ENCODE data around the gene CDH4. TPM values are rescaled to one million over a fixed set of nuclear protein-coding genes. Genes with fewer than 3 reads are reported as not detected.
"Not testable (repeated sequence)": the region's sequence is repeated elsewhere in the genome, so short reads cannot be mapped to it uniquely, and the experiment has no call there.

CDH4 gene
- total RNA-seq, 2 experiments from 2014 or later, result not detected

- Histone ChIP-seq H3K79me2 (ENCODE audit: insufficient read depth, low read depth, low read length) (no peaks in the 10 kb centered on the region), H3K4me2 (ENCODE audit: low read length) (no peak overlapping the region), H3K9me2 (ENCODE audit: insufficient read depth, low read length) (no peaks in the 10 kb centered on the region), H3K4me1 (ENCODE audit: insufficient read depth, low read length, poor library complexity, severe bottlenecking) (no peaks in the 10 kb centered on the region), H3K36me3 (ENCODE audit: insufficient read depth, low read length) (no peaks in the 10 kb centered on the region), H4K20me1 (ENCODE audit: insufficient read depth, low read length) (no peaks in the 10 kb centered on the region), H2AFZ (ENCODE audit: low read length) (no peak overlapping the region), H3K4me3 (ENCODE audit: low read depth, low read length, poor library complexity, severe bottlenecking) (no peak overlapping the region), H3K27ac (ENCODE audit: low read depth, low read length, poor library complexity, severe bottlenecking) (no peak overlapping the region), H3K9me3 (ENCODE audit: low read length) (no peaks in the 10 kb centered on the region)
- intact Hi-C loops (cut with micrococcal nuclease; ENCODE audit: unreplicated experiment), result no loop called here
- ChIA-PET POLR2A (interaction anchor here (0.6 kb wide), 1 partner anchor 597 kb away, joined by 3 read pairs; no protein-coding TSS in a partner anchor), CTCF (ENCODE audit: unreplicated experiment) (no interaction called here)
- no TSS peak for BruUV-seq (replicated peaks)
- no peak for DNase-seq (ENCODE audit: low spot score)
- TF ChIP-seq, protein P1, sequence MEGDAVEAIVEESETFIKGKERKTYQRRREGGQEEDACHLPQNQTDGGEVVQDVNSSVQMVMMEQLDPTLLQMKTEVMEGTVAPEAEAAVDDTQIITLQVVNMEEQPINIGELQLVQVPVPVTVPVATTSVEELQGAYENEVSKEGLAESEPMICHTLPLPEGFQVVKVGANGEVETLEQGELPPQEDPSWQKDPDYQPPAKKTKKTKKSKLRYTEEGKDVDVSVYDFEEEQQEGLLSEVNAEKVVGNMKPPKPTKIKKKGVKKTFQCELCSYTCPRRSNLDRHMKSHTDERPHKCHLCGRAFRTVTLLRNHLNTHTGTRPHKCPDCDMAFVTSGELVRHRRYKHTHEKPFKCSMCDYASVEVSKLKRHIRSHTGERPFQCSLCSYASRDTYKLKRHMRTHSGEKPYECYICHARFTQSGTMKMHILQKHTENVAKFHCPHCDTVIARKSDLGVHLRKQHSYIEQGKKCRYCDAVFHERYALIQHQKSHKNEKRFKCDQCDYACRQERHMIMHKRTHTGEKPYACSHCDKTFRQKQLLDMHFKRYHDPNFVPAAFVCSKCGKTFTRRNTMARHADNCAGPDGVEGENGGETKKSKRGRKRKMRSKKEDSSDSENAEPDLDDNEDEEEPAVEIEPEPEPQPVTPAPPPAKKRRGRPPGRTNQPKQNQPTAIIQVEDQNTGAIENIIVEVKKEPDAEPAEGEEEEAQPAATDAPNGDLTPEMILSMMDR (conservative IDR thresholded peaks at IDR 0.05; ENCODE audit: low read length), result no peak
- no peak for TF ChIP-seq EZH2phosphoT487 (IDR thresholded peaks at IDR 0.05; ENCODE audit: borderline replicate concordance, low read depth, low read length)
Observed at GRCh38 chr20:61271312-61272231, 19.5 kb downstream of the CDH4 start.

GRCh38 chr20:61273024-61273423 is 21.0 kb downstream of the CDH4 start:
- CTCF ChIA-PET (ENCODE audit: unreplicated experiment); POLR2A ChIA-PET; BruUV-seq (replicated peaks): not testable (repeated sequence)

DNA sequence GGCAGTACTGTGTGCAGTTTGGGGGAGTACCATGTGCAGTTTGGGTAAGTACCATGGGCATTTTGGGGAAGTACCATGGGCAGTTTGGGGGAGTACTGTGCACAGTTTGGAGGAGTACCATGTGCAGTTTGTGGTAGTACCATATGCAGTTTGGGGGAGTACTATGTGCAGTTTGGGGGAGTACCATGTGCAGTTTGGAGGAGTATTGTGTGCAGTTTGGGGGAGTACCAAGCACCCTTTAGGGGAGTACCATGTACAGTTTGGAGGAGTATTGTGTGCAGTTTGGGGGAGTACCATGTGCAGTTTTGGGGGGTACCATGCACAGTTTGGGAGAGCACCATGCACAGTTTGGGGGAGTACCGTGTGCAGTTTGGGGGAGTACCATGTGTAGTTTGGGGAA is 21.6 kb downstream of the CDH4 start:
- DNase-seq (ENCODE audit: low spot score); H4K20me1 ChIP-seq (ENCODE audit: insufficient read depth, low read length); H3K79me2 ChIP-seq (ENCODE audit: insufficient read depth, low read depth, low read length); H3K27ac ChIP-seq (ENCODE audit: low read depth, low read length, poor library complexity, severe bottlenecking); H2AFZ ChIP-seq (ENCODE audit: low read length); H3K9me3 ChIP-seq (ENCODE audit: low read length); H3K4me1 ChIP-seq (ENCODE audit: insufficient read depth, low read length, poor library complexity, severe bottlenecking); BruUV-seq (replicated peaks); H3K4me3 ChIP-seq (ENCODE audit: low read depth, low read length, poor library complexity, severe bottlenecking); H3K9me2 ChIP-seq (ENCODE audit: insufficient read depth, low read length); CTCF ChIA-PET (ENCODE audit: unreplicated experiment); H3K4me2 ChIP-seq (ENCODE audit: low read length); H3K36me3 ChIP-seq (ENCODE audit: insufficient read depth, low read length); intact Hi-C loops (cut with micrococcal nuclease; ENCODE audit: unreplicated experiment); POLR2A ChIA-PET: not testable (repeated sequence)

More at GRCh38 chr20:61273024-61273423, 21.0 kb downstream of the CDH4 start:
- intact Hi-C loops (cut with micrococcal nuclease; ENCODE audit: unreplicated experiment); H3K9me2 ChIP-seq (ENCODE audit: insufficient read depth, low read length); H3K27ac ChIP-seq (ENCODE audit: low read depth, low read length, poor library complexity, severe bottlenecking); H3K4me3 ChIP-seq (ENCODE audit: low read depth, low read length, poor library complexity, severe bottlenecking); H3K4me1 ChIP-seq (ENCODE audit: insufficient read depth, low read length, poor library complexity, severe bottlenecking); H3K9me3 ChIP-seq (ENCODE audit: low read length); DNase-seq (ENCODE audit: low spot score); H4K20me1 ChIP-seq (ENCODE audit: insufficient read depth, low read length); H3K4me2 ChIP-seq (ENCODE audit: low read length); H2AFZ ChIP-seq (ENCODE audit: low read length); H3K36me3 ChIP-seq (ENCODE audit: insufficient read depth, low read length); H3K79me2 ChIP-seq (ENCODE audit: insufficient read depth, low read depth, low read length): not testable (repeated sequence)

Measured in OCI-LY7 (cell line).